Brain microvascular endothelial cell (primary cell): ENCODE results near the gene ADGRG1.

Experiments used
- DNase-seq: peaks from one replicate; pipeline ENCODE4 v3.0.0-alpha.2; 2020
- H3K27ac ChIP-seq: fragments of 250-450 bp; sonication (Bioruptor Pico); 2 replicates; pipeline ENCODE4 v1.5.1; 2020; ENCODE audit warnings: mild to moderate bottlenecking, moderate library complexity
- H3K27me3 ChIP-seq: fragments of 250-450 bp; sonication (Bioruptor Pico); replicated peaks from 2 replicates; pipeline ENCODE4 v1.5.1; 2020; ENCODE audit warnings: mild to moderate bottlenecking
- H3K36me3 ChIP-seq: fragments of 250-450 bp; sonication (Bioruptor Pico); replicated peaks from 2 replicates; pipeline ENCODE4 v1.5.1; 2020; ENCODE audit warnings: mild to moderate bottlenecking
- H3K4me3 ChIP-seq: 2 replicates; pipeline ENCODE4 v1.5.1; 2011; ENCODE audit warnings: low read depth, mild to moderate bottlenecking, control low read depth, low read length, moderate library complexity
- in situ Hi-C: cut with HindIII; loops from 2 replicates; pipeline ENCODE4 v1.10.0; 2017; ENCODE audit warnings: low sequenced_read_pairs, low pct_ligation_motif_present
- TF ChIP-seq, protein P1 (sequence below): IDR thresholded peaks from 2 replicates; pipeline ENCODE4 v1.5.1; 2011; ENCODE audit warnings: low read depth, mild to moderate bottlenecking, moderate library complexity, low read length, control low read depth, inconsistent platforms; ENCODE audit errors: missing control alignments

The ADGRG1 gene

DNA sequence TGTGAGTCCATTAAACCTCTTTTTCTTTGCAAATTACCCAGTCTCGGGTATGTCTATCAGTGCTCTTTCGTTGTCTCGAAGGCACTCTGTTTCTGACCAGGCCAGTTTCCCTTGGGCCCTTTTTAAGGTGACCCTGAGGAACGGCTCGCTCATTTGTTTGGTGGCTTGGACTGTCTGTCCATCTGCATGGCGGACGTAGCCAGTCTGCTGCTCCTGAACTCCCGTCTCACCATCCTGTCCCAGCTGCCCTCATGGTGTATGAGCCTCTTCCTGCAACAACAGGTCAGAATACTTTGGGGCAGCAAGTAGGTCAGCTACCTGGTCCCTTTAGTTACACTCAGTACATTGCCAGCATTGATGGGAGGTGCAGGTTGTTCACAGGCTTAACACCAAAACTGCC, 85.2 kb downstream of the ADGRG1 start:
- Histone ChIP-seq H3K4me3 (no peak overlapping the region), H3K27ac (no peak overlapping the region), H3K27me3 (peaks cover 19% of the 10 kb centered on the region), H3K36me3 (no peaks in the 10 kb centered on the region)
- TF ChIP-seq, protein P1, sequence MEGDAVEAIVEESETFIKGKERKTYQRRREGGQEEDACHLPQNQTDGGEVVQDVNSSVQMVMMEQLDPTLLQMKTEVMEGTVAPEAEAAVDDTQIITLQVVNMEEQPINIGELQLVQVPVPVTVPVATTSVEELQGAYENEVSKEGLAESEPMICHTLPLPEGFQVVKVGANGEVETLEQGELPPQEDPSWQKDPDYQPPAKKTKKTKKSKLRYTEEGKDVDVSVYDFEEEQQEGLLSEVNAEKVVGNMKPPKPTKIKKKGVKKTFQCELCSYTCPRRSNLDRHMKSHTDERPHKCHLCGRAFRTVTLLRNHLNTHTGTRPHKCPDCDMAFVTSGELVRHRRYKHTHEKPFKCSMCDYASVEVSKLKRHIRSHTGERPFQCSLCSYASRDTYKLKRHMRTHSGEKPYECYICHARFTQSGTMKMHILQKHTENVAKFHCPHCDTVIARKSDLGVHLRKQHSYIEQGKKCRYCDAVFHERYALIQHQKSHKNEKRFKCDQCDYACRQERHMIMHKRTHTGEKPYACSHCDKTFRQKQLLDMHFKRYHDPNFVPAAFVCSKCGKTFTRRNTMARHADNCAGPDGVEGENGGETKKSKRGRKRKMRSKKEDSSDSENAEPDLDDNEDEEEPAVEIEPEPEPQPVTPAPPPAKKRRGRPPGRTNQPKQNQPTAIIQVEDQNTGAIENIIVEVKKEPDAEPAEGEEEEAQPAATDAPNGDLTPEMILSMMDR: no peak
- in situ Hi-C loops: no loop called here
- DNase-seq: no peak

DNA sequence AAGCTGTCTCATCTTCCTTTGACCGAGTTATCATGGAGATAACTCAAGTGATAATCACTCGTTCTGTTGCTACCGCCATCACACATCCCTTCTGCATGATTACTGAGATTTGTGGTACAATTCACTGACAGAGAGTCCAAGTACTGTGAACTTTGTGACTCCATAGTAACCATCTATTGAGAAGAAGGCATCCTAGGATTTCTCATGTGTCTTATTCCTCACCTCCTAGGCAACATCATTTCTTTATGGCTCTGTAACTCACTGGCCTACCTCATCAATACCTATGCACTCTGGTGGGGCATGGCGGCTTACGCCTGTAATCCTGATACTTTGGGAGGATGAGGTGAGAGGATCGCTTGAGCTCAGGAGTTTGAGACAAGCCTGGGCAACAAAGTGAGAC, 85.6 kb downstream of the ADGRG1 start:
- TF ChIP-seq, protein P1: no peak
- Histone ChIP-seq H3K27ac (no peak overlapping the region), H3K4me3 (no peak overlapping the region), H3K36me3 (no peaks in the 10 kb centered on the region), H3K27me3 (peaks cover 19% of the 10 kb centered on the region)
- DNase-seq: no peak
- in situ Hi-C loops: no loop called here
